AML-193 (cell line): Measurements from ENCODE around the gene SLC43A2.
"Not testable (repeated sequence)": the region's sequence is repeated elsewhere in the genome, so short reads cannot be mapped to it uniquely, and the experiment has no call there.

Experiments
- DNase-seq, 2 experiments: peaks; one replicate each; lab custom pipeline; 2025; lab: John Stamatoyannopoulos, UW

Gene SLC43A2

DNA sequence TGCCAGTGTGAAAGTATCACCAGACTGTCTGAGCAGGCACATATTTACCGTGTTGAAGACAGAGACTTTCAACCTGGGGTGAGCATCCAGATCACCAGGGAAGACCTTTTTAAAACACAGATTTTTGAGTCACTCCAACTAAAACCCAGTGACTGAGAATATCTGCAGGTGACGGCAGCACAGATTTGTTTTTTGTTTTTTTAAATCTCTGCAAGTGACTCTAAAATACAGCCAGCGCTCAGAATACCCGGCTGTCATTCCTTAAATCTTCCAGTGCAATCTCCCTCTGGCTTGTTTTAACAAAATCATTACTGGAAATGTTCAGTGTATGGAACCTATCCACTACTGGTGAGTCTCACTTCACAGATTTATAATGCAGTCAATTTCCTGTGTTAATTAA is 92.9 kb downstream of the SLC43A2 start:
- no peak for DNase-seq

- no peak for DNase-seq
Measured at GRCh38 chr17:1533661-1534325, 94.8 kb downstream of the SLC43A2 start.

DNA sequence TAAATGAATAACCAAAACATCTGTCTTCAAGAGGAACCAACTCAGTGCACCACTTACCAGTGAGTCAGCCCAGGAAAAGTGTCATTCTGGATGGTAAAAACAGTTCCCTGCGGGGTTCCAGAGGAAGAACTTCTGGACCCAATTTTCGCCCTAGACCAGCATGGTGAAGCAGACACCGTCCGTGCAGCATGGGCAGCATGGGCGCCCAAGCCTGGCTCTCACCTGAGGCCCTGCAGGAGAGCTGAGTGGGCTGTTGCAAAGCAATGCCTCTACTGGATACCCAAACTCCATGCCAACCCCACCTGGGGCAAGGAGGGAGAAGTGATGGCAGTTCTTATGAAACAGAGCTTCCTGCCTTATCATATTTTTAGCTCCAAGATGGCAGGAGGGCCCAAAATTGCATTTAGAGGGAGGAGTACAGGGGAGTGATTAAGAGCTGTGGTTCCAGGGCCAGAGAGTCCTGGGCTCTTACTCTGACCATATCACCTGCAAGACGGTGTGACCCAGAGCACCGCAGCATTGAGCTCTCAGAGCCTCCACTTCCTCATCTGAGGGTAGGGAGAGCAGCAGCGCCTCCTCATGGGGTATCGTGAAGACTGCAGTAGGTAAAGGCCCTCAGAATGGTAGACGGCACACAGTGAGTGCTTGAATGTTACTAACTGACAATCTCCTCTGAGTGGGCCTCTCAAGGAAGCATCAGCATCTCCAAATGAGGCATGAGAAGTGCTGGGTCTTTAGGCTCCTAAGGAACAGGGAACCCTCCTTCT is 95.6 kb downstream of the SLC43A2 start:
- DNase-seq, result no peak

- no peak for DNase-seq
Measured at GRCh38 chr17:1529863-1530262, 98.8 kb downstream of the SLC43A2 start.

GRCh38 chr17:1526876-1527275 is 101.8 kb downstream of the SLC43A2 start:
- DNase-seq, result not testable (repeated sequence)

DNA sequence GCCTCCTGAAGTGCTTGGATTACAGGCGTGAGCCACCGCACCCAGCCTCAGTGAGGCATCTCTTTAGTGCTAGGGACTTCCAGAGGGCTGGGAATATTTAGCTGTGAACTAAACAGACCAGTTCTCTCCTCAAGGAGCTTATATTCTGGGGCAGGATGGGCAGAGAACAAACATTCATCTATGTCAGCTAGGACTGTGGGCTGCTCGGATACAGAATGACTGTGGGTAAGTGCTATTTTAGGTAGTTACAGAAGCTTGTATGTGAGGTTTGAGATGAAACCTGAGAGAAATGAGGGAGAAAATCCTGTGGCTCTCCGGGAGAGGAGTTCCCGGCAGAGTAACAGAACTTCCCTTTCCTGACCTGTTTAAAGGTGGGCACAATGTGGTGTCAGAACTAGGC is 106.0 kb downstream of the SLC43A2 start:
- no peak for DNase-seq

- DNase-seq, result no peak
Measured at GRCh38 chr17:1521086-1521640, 107.5 kb downstream of the SLC43A2 start.

- no peak for DNase-seq
Measured at GRCh38 chr17:1519678-1520077, 109.0 kb downstream of the SLC43A2 start.
